LNCaP clone FGC (cell line): ENCODE data around the gene UBIAD1.

Experiments
- DNase-seq: peaks from one replicate; pipeline ENCODE4 v3.0.0-alpha.2; 2011; ENCODE audit warnings: low read depth
- H3K4me3 ChIP-seq: 2 replicates; pipeline ENCODE4 v1.5.1; 2011; ENCODE audit warnings: mild to moderate bottlenecking, low read depth, low read length, control low read depth
- TF ChIP-seq, protein P1 (sequence below): IDR thresholded peaks from 2 replicates; pipeline ENCODE4 v1.5.1; 2012; ENCODE audit warnings: mild to moderate bottlenecking; ENCODE audit not compliant: control insufficient read depth, insufficient read depth; ENCODE audit errors: extremely low read depth

The UBIAD1 gene

GRCh38 chr1:11331945-11332546 is 59.0 kb downstream of the UBIAD1 start:
- H3K4me3 ChIP-seq = no peak overlapping the region
- TF ChIP-seq, protein P1, sequence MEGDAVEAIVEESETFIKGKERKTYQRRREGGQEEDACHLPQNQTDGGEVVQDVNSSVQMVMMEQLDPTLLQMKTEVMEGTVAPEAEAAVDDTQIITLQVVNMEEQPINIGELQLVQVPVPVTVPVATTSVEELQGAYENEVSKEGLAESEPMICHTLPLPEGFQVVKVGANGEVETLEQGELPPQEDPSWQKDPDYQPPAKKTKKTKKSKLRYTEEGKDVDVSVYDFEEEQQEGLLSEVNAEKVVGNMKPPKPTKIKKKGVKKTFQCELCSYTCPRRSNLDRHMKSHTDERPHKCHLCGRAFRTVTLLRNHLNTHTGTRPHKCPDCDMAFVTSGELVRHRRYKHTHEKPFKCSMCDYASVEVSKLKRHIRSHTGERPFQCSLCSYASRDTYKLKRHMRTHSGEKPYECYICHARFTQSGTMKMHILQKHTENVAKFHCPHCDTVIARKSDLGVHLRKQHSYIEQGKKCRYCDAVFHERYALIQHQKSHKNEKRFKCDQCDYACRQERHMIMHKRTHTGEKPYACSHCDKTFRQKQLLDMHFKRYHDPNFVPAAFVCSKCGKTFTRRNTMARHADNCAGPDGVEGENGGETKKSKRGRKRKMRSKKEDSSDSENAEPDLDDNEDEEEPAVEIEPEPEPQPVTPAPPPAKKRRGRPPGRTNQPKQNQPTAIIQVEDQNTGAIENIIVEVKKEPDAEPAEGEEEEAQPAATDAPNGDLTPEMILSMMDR = no peak
- no peak for DNase-seq

DNA sequence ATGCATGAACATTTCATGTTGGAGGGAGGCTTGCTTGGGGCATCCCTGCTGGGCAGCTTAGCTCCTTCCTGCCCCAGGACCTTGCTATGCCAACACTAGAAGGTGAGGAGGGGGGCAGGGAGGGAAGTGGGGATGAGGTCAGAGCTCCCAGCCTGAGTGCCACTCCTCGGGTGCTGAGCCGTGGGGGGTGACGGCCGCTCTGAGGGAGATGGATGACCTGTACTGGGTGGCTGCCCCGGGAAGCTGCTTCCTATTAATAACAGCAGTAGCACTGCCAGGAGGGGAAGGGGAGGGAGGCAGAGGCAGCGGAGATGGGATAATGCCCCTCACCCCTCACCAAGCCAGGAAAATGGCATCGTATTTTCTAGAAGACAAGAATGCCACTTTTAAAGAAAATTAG is 60.6 kb downstream of the UBIAD1 start:
- TF ChIP-seq, protein P1 = no peak
- no peak for DNase-seq
- no peak overlapping the region for H3K4me3 ChIP-seq

GRCh38 chr1:11334261-11334804 is 61.3 kb downstream of the UBIAD1 start:
- no peak for DNase-seq
- TF ChIP-seq, protein P1 = no peak
- H3K4me3 ChIP-seq = no peak overlapping the region

- DNase-seq = no peak
- TF ChIP-seq, protein P1 = no peak
- no peak overlapping the region for H3K4me3 ChIP-seq
Observed at GRCh38 chr1:11334821-11335220, 61.8 kb downstream of the UBIAD1 start.

DNA sequence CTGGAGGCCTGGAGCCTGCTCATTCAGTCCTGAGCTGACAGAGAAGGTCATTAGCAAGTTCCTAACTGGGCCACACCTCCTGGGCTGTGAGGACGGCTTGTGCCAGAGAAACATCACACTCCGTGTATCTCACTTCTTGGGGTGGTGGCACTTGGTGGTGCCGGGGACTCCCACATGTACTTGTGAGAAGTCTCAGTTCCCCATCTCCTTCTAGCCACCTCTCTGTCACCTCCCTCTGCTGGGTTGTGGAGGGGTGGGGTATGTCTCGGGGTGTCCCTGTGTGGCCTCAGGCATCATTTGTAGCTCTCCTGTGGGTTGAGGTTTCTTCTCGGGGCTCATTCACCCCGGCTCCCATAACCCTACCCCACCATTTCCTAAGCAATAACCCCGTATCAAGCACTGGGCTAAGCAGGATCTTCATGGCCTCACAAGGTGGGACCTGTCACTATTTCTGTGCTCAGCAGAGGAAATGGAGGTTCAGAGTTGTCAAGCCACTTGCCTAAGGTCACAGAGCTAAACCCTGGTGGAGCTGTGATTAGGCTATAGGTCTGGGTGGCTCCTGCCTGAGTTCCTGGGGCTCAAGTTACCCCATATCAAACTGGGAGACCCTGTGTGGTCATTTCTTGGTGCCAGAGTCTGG is 62.5 kb downstream of the UBIAD1 start:
- TF ChIP-seq, protein P1 = no peak
- no peak for DNase-seq
- H3K4me3 ChIP-seq = no peak overlapping the region

- H3K4me3 ChIP-seq = no peak overlapping the region
- TF ChIP-seq, protein P1 = peak; percentile 68
- DNase-seq = no peak
Observed at GRCh38 chr1:11337580-11338073, 64.6 kb downstream of the UBIAD1 start.
